NCI-H1048 (cell line): ENCODE results near the gene CPO.
"Not testable (repeated sequence)": the region's sequence is repeated elsewhere in the genome, so short reads cannot be mapped to it uniquely, and the experiment has no call there.

Experiments
- DNase-seq: peaks from one replicate; lab custom pipeline; 2025; lab: John Stamatoyannopoulos, UW

The CPO gene

GRCh38 chr2:206939340-206939739 is at the start of gene CPO:
Gene CPO, plus strand, starts transcription at chr2:206939518. Its CDS starts 82 bp downstream, at chr2:206939600.
- DNase-seq: no peak

- DNase-seq: no peak
These were observed 49.1 kb upstream of the CPO start for GRCh38 chr2:206890179-206890578.

DNA sequence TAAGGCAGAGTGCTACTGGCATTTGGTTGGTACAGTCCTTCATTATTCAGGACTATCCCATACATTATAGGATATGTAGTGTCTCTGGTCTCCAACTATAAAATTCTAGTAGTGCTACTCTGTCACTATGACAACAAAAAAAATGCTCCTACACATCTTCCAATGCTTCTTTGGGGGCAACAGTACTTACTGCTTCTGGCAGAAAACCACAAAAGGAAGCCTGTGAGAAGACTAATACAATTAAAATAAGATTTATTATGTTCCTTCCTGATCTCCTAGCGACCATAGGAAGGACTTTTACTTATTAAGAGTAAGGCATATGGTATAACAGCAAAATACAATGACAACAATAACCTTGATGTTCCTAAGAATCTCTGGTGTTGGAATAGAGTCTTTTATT is 48.4 kb upstream of the CPO start:
- DNase-seq: no peak

DNA sequence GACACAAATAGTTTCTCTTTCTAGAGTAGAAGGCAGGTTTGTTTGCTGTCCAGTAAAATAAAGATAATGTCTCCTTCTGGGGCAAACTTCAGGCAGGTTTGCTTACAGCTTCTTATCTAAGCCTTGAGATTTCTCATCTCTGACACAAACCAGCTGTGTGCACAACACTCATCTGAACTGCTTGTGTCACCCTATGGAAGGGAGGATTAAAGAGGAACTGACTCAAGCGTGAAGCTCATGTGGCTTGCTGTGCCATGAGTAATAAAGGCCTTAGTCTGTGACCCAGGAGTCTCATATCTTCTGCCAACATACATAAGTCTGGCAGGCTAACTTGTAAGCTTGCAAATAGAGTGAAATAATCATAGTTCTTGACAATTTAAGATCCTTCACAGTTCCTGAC is 24.2 kb upstream of the CPO start:
- DNase-seq: no peak

- no peak for DNase-seq
These were observed 21.1 kb upstream of the CPO start for GRCh38 chr2:206918263-206918662.

- no peak for DNase-seq
These were observed 19.0 kb upstream of the CPO start for GRCh38 chr2:206920310-206920709.

DNA sequence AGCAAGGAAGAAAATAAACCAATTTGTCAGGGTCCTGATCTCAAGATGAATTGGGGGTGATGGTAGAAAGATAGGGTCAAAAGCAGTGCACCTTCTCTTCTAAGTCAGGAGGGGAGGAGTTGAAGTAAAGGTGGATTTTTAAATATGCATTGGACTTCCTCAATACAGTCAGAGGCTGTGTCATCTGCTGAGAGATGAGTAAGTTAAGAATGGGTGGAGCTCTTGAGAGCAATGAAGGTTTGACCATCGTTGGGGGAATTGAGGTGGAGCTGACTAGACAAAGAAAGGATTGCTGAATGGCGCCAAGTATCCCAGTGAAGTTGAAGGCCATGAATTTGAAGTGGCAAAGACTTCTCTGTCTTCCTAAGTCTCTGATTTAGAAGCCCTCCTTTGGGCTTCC is 18.4 kb upstream of the CPO start:
- no peak for DNase-seq

DNA sequence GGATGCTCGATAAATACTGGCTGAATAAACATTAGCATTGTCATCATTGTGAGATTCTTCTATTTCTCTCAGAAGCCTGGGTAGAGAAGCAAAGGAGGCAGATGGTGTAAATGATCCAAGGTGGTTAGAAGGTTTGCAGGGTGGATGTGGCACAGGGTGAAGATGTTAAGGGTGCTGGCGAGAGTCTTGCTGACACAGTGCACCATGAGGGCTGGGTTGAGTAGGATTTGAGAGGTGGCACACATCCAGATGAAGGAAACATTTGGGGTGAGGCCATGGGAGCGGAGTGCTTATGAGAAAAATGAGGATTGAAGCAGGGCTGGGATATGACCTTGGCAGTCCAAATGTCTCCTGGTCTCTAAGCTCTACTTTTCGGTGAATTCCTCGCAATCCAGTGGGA is 17.8 kb upstream of the CPO start:
- DNase-seq: no peak

DNA sequence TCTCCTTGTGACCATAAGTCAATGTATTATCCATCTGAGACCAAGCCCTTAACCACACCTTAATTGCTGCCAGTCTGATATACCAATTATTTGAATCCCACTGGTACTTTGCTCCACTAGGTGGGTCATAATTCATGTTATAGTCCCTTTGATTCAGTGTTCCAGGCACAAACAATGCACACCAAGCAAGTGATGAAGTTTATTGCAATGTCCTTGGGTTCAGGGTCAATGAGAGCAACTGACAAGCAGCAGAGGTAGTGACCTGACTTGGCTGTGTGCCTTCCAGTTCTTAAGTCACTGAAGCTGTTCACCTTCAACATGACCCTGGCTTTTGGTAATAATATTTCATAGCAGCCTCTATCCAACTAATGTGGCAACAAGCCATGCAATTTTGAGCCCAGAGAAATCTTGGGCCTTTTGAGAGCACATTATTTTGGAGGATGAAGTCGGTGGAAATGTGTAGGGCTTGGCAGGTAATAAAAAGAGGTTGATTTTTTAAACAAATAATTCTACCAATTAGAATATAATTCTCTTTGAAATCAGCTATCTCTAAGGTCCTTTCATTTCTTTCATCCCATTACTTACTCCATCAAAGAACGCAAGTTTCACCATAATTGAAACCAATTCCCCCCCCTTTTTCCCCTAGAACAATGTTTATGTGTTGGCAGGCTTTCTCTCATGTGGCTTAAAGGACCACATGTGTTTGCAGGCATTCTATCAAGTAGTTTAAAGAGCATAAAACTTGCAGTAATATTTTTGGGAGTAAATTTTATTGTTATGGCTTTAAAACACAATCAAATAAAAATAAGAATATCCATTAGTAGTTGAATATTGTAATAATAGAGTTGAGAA is 3.1 kb upstream of the CPO start:
- DNase-seq: no peak

- DNase-seq: no peak
These were observed 2.5 kb upstream of the CPO start for GRCh38 chr2:206936843-206937230.

GRCh38 chr2:206937555-206937954 is 1.8 kb upstream of the CPO start:
- DNase-seq: no peak

- no peak for DNase-seq
These were observed 1.2 kb downstream of the CPO start for GRCh38 chr2:206940546-206940945.

- no peak for DNase-seq
These were observed 3.5 kb downstream of the CPO start for GRCh38 chr2:206942592-206943478.

- not testable (repeated sequence) for DNase-seq
These were observed 14.1 kb downstream of the CPO start for GRCh38 chr2:206953404-206953803.

GRCh38 chr2:206955253-206955652 is 15.9 kb downstream of the CPO start:
- DNase-seq: no peak

DNA sequence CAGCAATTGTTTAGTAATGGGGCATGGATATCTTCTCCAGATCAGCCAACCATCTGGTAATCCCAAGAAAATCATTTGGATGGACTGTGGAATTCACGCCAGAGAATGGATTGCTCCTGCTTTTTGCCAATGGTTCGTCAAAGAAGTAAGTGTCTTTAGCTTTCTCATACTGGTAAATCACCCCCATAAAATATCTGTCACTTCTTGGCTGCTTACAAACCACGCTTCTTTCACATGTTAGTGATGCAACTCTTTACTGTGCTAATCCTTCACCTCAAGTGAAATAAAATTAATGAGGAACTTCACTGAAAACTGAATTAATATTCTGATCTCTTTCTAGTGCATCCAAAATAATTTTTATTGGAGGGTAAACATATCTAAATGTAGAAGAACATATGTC is 18.9 kb downstream of the CPO start:
- DNase-seq: no peak

DNA sequence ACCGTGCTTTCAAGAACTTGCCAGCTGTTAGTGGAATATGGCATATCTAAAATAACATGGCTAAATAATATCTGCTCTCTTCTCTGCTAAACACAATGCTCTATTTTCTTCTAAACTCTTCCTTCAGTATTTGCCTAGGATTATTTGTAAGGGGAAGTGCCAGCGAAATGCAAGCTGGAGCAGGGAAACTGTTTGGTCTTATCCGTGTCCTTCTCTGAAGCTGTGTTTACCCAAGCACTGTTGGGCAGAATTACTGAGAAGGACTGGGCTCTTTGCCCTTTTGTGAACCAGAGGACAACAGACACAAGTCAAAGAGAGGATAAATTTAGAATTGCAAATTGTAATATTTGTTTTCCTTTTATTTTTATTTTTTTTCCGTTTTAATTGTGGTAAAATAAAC is 23.6 kb downstream of the CPO start:
- DNase-seq: no peak

DNA sequence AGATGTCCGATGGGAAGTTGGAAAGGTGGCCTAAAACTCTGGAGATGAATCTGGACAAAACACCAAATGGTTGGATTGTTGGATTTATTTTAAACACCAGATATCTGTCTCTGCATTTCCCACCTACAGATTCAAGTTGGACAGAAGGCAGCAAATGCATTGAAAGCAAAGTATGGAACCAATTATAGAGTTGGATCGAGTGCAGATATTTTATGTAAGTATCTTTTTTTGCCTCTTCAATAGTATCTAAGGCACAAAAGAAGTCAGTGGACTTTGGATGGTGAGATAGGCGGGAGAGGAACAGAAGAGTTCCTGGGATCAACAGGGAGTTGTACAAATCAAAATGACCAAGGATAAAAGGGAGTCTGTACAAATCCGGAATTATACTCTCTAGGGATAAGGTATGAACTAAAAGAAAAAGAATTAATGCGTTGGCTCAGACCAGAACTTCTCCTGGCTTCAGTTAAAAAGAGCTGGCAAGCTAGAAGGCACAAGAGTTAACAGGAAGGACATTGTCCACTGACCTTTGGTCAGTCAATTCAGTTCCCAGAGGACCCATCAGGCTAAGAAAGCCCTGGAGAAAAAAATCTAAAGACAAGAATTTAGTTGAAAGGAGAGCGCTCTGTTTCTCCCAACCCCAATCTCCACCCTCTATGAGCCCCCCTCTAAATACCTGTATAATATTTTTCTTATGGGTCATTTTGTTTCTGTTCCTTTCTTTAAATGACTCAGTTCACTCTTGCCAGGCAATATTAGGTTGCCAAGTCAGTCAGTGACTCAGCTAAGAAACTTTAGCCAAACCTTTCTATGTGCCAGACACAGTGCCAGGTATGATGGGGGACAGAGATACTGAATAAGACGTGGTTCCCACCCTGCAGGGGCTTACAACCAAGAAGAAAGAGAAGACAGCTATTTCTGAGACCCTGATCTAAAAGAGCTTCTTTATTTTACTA is 29.1 kb downstream of the CPO start:
- DNase-seq: no peak

DNA sequence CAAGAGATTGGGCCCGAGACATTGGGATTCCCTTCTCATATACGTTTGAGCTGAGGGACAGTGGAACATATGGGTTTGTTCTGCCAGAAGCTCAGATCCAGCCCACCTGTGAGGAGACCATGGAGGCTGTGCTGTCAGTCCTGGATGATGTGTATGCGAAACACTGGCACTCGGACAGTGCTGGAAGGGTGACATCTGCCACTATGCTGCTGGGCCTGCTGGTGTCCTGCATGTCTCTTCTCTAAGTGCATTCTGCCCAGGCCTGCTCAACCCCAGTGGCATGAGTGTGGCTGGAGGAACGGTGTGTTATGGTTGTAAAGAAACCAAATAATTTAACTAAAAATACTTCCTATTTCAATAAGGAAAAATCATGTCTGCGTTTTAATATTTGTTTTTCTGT is 29.9 kb downstream of the CPO start:
- DNase-seq: no peak

- no peak for DNase-seq
These were observed 31.5 kb downstream of the CPO start for GRCh38 chr2:206970589-206971360.

DNA sequence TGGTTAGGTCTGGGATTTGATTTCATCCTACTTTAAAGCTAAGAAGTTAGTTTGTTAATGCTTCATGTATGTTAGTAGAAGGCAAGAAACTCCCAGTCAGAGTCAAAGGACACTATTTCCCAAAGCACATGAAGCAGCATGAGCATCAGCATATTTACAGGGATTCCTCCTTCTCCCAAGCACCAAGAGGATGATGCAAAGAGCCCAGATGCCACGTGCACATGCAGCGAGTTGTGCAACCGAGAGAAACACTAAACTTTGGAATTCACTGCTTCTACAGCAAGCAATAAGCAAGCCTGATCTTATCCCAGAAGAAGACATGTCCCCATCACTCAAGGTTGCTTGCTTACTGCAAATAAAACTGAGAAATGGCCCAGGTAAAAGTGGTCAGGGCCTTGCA is 32.5 kb downstream of the CPO start:
- no peak for DNase-seq
